Stimulated activated CD8-positive, alpha-beta memory T cell treated with anti-CD3 and anti-CD28 coated beads, Interleukin-4, amount 100 ng/mL, for 48 hours (primary cell): Measurements from ENCODE around the gene LGALS7.
A peak's percentile ranks its signal among the peaks of the same experiment; 100 is the strongest.
"Not testable (repeated sequence)": the region's sequence is repeated elsewhere in the genome, so short reads cannot be mapped to it uniquely, and the experiment has no call there.

Experiments
- DNase-seq: peaks from one replicate; pipeline ENCODE4 v3.0.0-alpha.2; 2020

Gene LGALS7

DNA sequence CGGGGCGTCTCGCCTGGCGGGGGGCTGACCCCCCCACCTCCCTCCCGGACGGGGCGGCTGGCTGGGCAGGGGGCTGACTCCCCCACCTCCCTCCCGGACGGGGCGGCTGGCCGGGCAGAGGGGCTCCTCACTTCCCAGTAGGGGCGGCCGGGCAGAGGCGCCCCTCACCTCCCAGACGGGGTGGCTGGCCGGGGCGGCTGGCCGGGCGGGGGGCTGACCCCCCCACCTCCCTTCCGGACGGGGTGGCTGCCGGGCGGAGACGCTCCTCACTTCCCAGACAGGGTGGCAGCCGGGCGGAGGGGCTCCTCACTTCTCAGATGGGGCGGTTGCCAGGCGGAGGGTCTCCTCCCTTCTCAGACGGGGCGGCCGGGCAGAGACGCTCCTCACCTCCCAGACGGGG lies 24.5 kb upstream of the LGALS7 start:
- not testable (repeated sequence) for DNase-seq

DNA sequence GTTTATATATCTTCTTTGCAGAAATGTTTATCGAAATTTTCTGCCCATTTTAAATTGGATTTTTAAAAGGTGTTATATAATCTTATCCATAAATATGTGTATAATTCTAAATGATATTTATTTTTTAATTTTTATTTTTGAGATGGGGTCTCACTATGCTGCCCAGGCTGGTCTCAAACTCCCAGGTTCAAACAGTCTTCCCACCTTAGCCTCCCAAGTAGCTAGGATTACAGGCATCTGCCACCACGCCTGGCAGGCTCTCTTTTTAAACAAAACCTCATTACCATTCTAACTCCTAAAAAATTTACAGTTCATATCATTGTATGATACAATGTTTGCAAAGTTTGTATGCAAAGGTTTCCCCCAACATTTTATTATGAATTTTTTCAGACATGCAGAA lies 22.8 kb upstream of the LGALS7 start:
- no peak for DNase-seq

DNA sequence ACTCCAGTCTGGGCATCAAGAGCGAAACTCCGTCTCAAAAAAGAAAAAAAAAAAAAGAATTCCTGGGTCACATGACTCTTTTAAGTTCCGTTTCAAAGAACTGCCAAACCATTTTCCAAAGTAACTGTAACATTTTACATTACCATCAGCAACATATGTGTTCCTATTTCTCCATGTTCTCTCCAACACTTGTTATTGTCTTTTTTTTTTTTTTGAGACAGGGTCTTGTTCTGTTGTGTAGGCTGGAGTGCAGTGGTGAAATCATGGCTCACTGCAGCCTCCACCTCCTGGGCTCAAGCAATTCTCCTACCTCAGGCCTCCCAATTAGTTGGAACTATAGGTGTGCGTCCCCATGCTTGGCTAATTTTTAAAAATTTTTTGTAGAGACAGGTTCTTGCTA lies 22.2 kb upstream of the LGALS7 start:
- DNase-seq, result no peak

GRCh38 chr19:38793671-38794070 lies 20.4 kb upstream of the LGALS7 start:
- DNase-seq, result no peak

DNA sequence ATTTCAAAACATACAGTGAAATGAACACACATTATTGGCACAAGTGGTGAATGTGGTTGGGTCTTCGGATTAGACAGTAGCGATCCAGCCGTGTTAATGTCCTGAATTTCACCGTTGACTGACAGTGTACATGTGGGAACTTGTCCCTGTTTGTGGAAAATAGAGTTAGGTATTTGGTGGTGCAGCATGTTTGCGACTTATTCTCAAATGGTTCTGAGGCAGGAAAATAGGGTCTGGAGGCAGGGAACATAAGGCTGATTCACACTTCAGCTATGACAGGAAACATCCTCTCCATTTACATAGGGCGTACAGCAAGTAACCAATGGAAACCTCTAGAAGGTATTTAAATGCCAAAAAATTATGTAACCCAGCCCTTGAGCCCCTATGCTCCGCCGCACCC lies 19.9 kb upstream of the LGALS7 start:
- DNase-seq, result no peak

DNA sequence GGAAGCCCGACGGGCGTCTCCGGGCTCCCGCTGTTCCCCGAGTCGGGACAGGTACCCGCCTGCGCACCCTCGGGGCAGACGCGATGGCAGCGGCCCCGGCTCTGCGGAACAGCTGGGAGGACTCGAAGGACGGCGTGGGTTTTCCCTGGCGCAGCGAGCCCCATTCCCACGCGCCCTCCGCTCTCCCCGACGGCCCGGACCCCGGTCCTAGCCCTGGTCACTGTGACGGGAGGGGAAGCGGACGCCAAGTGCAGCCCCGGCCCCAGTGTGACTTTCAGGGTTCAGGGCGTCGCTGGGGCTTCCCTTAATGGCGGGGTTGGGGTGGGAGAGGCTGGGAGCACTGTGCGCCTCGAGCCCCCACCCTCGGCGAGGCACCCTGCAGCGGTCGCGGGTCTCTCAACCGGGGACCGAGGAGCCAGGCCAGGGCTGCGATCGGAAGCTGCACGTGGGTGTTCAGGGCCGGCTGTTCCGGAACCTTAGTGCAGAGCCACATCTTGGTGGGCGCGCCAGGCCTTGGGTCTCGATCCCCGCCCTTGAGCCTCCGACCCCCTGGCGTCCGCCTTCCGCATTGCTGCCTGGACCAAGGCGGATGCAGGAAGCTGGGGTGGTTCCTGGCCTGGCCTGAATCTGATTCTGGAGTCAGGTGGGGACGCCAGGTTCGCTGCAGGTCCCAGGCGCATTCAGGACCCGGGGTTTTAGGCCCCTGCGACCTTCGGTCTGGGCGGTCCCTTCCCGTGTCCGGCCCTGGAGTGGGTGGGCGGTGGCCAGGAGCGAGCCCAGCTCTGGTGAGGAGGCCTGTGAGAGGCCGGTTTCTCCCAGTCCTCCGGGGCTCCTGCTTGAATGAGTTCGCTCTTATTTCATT lies 19.2 kb upstream of the LGALS7 start:
- DNase-seq, result peak; percentile 66

- not testable (repeated sequence) for DNase-seq
Measured at GRCh38 chr19:38791451-38792064, 18.2 kb upstream of the LGALS7 start.

DNA sequence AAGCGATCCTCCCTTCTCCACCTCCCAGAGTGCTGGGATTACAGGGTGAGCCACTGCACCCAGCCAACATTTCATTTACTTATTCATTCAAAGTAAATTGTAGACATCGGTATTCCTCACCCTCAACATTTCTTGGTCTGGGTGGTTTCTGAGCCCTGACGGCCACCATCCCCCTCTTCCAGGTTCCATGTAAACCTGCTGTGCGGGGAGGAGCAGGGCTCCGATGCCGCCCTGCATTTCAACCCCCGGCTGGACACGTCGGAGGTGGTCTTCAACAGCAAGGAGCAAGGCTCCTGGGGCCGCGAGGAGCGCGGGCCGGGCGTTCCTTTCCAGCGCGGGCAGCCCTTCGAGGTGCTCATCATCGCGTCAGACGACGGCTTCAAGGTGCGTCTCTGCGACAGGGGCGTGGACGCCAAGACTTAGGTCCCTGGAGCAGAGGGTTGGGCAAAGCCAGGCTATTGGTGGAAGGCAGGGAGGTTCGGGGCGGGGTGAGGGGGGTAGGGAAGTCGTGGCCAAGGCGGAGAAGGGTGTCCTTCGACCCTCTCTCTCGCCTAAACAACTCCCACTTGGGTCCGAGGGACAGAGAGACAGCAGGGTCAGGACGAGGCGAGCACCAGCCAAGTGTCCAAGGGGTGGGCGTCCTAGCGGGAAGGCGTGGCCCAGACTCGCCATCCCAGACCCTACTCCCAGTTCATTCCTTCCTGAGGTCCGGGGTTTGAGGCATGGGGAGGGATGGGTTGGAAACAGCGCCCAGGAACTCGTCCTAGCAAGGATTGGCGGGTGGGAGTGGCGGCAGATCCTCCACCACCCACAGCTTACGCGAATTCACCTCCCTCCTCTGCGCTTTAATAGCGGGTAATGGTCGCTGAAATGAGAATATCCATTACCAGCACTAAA lies 17.4 kb upstream of the LGALS7 start:
- not testable (repeated sequence) for DNase-seq

DNA sequence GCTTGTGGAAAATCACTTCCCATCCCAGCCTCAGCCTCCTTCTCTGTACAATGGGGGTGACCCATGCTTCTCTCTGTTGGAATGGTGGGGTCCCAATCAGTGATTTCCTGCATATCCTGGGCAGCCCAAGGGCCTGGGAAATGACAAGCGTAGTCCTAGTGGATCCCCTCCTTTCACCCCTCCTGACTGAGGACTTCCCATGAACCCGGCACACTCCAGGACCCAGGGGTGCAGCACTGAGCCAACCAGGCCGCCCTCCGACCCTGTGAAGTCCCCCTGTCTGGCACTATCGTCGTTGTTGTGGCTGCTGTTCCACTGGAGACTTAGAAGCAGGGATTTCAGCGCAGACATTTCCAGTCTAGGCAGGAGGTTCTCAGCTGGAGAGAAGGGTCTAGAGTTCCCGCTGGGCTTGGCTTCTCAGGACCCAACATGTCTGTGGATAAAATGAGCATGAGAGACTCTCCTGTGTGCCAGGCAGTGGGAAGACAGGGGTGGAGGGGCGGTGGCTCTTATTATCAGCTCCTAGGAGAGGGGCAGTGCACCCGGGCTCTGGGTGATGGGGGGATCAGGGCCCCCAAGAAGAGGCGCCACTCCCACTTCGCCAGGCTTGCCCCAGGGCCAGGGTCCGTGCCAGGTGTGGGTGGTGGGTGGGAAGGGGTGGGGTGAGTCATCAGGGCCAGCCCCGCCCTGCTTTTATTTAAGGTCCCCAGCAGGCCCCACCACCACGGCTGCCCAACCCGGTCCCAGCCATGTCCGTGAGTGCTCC lies 15.3 kb upstream of the LGALS7 start, which contains the start of gene LGALS7B:
Gene LGALS7B (plus strand): TSS at position 723 of the 766 bp plus-strand sequence. CDS start 27 bp downstream, at position 750.
- DNase-seq, result no peak

DNA sequence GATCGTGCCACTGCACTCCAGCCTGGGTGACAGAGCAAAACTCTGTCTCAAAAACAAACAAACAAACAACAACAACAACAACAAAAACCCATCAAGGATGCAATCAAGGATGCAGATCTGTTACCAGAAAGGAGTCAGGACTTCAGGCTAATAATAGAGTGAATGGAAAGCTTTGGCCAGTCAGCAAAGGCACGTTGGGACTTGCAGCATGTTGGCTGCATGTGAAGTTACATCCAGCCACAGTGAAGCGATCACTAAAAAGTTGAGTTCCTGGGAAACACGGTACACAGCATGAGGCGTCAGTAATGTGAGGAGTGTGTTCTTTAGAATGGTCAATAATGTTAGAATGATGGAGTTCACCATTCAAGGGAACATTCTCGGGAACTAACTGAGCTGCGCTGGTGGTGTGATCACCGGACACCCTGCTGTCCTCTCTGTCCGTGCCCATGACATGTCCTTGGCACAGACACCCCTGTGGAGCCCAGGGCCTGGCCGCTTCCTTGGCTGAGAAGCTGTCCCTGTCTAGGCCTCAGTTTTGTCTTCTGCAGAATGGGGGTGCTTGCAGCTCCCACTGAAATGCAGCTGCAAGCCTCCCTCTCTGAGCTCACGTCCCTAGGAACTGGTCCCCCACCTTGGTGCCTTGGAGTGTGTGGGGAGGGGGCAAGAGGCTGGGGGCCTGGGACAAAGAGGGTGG lies 13.4 kb upstream of the LGALS7 start:
- no peak for DNase-seq

- DNase-seq, result not testable (repeated sequence)
Measured at GRCh38 chr19:38786061-38786460, 12.7 kb upstream of the LGALS7 start.

DNA sequence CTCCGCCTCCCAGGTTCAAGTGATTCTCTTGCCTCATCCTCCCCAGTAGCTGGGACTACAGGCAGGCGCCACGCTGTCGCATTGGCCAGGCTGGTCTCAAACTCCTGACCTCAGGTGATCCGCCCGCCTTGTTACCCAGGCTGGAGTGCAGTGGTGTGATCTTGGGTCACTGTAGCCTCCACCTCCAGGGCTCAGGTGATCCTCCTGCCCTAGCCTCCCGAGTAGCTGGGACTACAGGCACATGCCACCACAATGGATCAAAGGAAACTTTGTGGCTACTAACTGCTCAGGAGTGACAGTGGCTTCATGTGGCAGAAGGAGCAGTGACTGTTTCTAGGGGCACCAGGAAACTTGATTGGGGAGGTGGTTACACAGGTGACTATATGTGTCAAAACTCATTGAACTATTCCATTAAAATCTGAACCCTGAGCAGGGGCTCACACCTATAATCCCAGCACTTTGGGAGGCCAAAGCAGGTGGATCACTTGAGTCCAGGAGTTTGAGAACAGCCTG lies 11.9 kb upstream of the LGALS7 start:
- no peak for DNase-seq

GRCh38 chr19:38784224-38784623 lies 10.9 kb upstream of the LGALS7 start:
- no peak for DNase-seq

GRCh38 chr19:38782212-38782611 lies 8.9 kb upstream of the LGALS7 start:
- not testable (repeated sequence) for DNase-seq

DNA sequence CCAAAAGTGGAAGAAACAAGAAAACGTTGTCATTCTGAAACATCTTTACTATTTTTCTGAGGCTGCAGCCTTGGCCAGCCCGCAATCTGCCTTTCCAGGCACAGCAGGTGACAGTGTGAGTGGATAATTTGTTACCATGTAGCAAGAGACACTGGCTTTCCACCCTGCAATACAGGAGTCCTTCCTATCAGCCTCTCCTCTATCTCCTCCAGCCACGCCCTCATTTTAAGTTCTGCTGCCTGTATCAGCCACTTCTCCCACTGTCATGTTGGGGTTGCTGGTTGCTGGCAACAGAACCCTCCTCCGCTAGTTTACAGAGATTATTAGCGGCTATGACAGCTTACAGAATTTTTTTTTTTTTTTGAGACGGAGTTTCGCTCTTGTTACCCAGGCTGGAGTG lies 7.7 kb upstream of the LGALS7 start:
- no peak for DNase-seq

- no peak for DNase-seq
Measured at GRCh38 chr19:38780443-38780842, 7.1 kb upstream of the LGALS7 start.

DNA sequence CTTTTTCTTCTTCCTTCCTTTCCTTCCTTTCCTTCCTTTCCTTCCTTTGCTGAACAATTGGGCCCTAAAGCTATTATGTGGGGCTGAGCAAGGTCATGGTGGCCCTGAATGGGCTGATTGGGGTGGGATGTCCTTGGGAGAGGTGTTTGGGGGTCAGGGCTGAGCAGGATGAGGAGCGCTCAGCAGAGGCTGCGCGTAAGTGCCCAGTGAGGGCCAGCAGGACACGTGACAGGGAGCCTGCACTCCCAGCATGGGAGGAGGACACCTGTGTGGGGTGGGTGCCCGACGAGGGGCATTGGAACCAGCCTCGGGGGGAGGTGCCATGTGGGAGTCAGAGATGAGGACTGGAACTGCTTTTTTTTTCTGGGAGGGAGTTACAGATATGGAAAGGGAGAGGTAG lies 5.4 kb upstream of the LGALS7 start:
- DNase-seq, result no peak

DNA sequence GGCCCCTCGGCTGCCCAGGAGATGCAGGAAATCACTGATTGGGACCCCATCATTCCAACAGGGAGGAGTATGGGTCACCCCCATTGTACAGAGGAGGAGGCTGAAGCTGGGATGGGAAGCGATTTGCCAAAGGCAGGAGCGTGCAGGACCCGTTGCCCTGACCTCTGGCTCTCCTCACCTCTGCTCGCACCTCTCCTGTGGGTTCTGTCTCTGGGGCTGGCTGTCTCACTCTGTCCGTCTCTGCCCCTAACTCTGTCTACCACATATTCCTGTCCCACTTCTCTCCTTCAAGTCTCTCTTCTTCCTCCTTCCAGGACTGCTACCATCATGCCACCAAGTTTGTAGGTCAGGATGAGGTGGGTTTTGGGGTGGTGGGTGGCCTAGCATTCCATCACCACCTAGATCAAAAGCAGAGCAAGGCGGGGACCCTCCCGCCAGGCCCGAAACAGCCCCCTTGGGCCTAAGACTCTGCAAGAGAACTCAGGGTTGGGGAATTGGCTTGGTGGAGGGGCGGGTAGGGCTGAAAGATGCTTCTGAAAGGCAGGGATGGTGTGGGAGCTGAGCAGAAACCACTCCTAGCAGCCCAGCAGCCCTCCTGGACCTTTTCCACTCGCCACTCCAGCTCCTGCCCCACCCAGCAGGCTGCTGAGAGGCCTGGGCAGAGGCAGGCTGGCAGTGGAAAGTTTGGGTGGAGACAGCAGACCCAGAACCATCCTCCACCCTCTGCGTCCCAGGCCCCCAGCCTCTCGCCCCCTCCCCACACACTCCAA lies 1.0 kb upstream of the LGALS7 start:
- no peak for DNase-seq

- not testable (repeated sequence) for DNase-seq
Measured at GRCh38 chr19:38771569-38771968, 1.7 kb downstream of the LGALS7 start.

- not testable (repeated sequence) for DNase-seq
Measured at GRCh38 chr19:38770949-38771275, 2.4 kb downstream of the LGALS7 start.
